ENCODE data around the gene MITF.

MITF gene

DNA sequence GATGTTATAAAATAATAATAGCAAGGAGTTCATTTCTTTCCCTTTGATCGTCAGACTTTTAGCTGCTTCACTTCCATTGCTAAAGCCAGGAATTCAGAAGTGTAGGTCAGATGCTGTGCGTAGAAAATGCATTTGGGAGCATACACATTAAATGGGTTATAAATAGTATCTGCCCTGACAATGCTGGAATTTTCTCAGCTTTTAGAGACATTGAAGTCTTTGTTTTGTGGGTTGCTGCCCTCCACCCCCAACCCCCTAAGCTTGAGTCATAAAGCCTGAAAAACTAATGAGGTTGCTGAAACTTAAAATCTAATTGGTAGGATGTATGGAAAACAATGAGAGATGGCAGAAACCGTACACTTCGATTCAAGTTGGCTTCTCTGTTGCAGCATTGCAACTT, 81.9 kb downstream of the MITF start:
- Mint-ChIP-seq H3K4me3 (no peak overlapping the region), H3K4me1 (no peaks in the 10 kb centered on the region), H3K27ac (no peak overlapping the region), H3K9me3 (no peaks in the 10 kb centered on the region), H3K27me3 (peaks cover 2% of the 10 kb centered on the region), H3K36me3 (no peaks in the 10 kb centered on the region)

GRCh38 chr3:69823743-69824142, 84.5 kb downstream of the MITF start:
- Mint-ChIP-seq H3K4me1 (no peaks in the 10 kb centered on the region), H3K9me3 (no peaks in the 10 kb centered on the region), H3K36me3 (no peaks in the 10 kb centered on the region), H3K27me3 (peaks cover 3% of the 10 kb centered on the region), H3K27ac (no peak overlapping the region), H3K4me3 (no peak overlapping the region)

- Mint-ChIP-seq H3K27ac (no peak overlapping the region), H3K9me3 (no peaks in the 10 kb centered on the region), H3K4me3 (no peak overlapping the region), H3K4me1 (no peaks in the 10 kb centered on the region), H3K27me3 (peaks cover 3% of the 10 kb centered on the region), H3K36me3 (no peaks in the 10 kb centered on the region)
Measured at GRCh38 chr3:69825446-69825845, 86.2 kb downstream of the MITF start.

- H3K4me1 Mint-ChIP-seq: no peaks in the 10 kb centered on the region
- peaks cover 3% of the 10 kb centered on the region for H3K27me3 Mint-ChIP-seq
- H3K36me3 Mint-ChIP-seq: no peaks in the 10 kb centered on the region
- H3K27ac Mint-ChIP-seq: no peak overlapping the region
- no peaks in the 10 kb centered on the region for H3K9me3 Mint-ChIP-seq
- no peak overlapping the region for H3K4me3 Mint-ChIP-seq
Measured at GRCh38 chr3:69827127-69827526, 87.9 kb downstream of the MITF start.

GRCh38 chr3:69828817-69829216, 89.6 kb downstream of the MITF start:
- no peak overlapping the region for H3K4me3 Mint-ChIP-seq

GRCh38 chr3:69830147-69830546, 90.9 kb downstream of the MITF start:
- peaks cover 3% of the 10 kb centered on the region for H3K27me3 Mint-ChIP-seq
- H3K4me1 Mint-ChIP-seq: no peaks in the 10 kb centered on the region
- H3K4me3 Mint-ChIP-seq: no peak overlapping the region
- H3K9me3 Mint-ChIP-seq: peaks cover 5% of the 10 kb centered on the region
- H3K27ac Mint-ChIP-seq: no peak overlapping the region
- H3K36me3 Mint-ChIP-seq: no peaks in the 10 kb centered on the region

More at GRCh38 chr3:69828817-69829216, 89.6 kb downstream of the MITF start:
- H3K4me1 Mint-ChIP-seq: no peaks in the 10 kb centered on the region
- H3K36me3 Mint-ChIP-seq: no peaks in the 10 kb centered on the region
- H3K27ac Mint-ChIP-seq: no peak overlapping the region
- peaks cover 3% of the 10 kb centered on the region for H3K27me3 Mint-ChIP-seq
- H3K9me3 Mint-ChIP-seq: no peaks in the 10 kb centered on the region

DNA sequence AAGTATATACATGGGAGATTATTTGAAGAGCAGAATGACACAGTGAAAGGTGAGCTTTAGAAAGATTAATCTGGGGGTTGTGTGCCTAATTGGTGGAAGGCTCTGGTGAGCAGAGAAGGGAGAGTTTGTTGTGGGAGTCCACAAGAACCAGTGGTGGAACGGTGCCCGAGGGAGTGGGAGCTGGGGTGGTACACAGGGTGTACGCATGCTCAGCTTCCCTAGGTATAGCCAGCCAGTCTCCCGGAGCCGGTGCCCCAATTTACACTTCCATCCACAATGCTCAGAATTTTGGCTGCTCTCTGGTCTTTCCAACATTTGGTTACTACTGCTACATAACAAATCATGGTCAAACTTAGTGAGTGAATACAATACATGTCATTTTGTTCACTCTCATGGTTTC, 92.5 kb downstream of the MITF start:
- Mint-ChIP-seq H3K36me3 (no peaks in the 10 kb centered on the region), H3K4me1 (no peaks in the 10 kb centered on the region), H3K27me3 (no peaks in the 10 kb centered on the region), H3K27ac (no peak overlapping the region), H3K4me3 (no peak overlapping the region), H3K9me3 (peaks cover 5% of the 10 kb centered on the region)

GRCh38 chr3:69833591-69833990, 94.3 kb downstream of the MITF start:
- no peak overlapping the region for H3K27ac Mint-ChIP-seq
- peaks cover 5% of the 10 kb centered on the region for H3K9me3 Mint-ChIP-seq
- no peaks in the 10 kb centered on the region for H3K36me3 Mint-ChIP-seq
- H3K4me3 Mint-ChIP-seq: no peak overlapping the region
- H3K4me1 Mint-ChIP-seq: no peaks in the 10 kb centered on the region
- no peaks in the 10 kb centered on the region for H3K27me3 Mint-ChIP-seq

DNA sequence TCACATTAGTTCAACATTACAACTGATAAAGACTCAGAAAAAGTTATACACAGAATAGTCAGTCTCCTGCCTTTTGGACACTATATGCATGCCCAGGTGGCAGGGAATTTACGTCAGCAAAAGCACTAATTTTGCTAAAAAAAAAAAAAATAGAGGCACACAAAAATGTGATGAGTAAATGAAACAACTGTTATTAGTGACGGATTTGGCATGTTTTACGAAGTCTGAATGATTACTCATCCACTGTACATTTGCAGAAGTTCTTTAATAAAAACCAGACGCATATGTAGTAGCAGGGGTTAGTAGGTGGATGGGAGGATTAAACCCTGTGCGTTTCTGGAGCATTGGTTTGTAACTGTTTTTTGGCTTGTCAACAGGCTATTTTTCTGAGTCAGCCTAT, 99.0 kb downstream of the MITF start:
- Mint-ChIP-seq H3K27me3 (no peaks in the 10 kb centered on the region), H3K27ac (no peak overlapping the region), H3K4me3 (no peak overlapping the region), H3K36me3 (no peaks in the 10 kb centered on the region), H3K9me3 (peaks cover 5% of the 10 kb centered on the region), H3K4me1 (no peaks in the 10 kb centered on the region)

DNA sequence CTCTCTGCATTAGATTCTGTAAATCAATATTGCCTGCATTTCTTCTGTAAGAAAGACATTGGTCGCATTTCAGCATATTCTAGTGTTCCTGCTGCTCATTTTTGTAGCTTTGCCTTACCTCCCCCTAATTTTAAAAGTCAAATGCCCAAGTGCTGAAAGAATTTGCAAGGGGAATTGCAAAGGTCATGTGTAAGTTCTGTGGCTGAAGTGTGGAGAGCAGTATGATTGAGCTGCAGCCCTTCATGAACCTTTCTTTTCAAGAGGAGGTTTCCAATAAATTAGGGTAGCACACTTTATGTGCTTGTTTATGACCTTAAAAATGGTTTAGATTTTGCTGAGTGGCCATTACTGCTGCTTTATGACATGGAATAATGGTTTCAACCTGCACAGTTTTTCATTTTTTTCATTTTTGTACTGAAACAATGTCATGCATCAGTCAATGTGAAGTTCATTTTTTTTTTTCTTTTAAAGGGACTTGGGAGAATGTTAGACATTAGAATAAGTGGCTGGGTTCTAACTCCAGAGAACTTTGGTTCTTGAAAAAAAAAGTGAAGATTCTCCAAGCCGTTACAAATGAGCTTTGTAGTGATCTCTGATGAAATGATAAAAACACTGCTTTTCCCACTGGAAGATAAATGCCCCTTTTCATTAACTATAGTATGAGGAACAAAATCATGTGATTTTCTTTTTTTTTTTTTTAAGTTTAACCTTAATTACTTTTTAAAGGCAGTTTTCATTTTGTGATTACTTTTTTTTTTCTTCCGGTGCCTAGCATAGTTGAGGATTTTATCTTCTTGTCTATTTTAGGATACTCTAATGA, 99.6 kb downstream of the MITF start:
- Mint-ChIP-seq H3K4me1 (no peaks in the 10 kb centered on the region), H3K36me3 (no peaks in the 10 kb centered on the region), H3K4me3 (no peak overlapping the region), H3K27me3 (no peaks in the 10 kb centered on the region), H3K9me3 (peaks cover 5% of the 10 kb centered on the region), H3K27ac (no peak overlapping the region)

GRCh38 chr3:69842351-69842750, 103.1 kb downstream of the MITF start:
- H3K4me3 Mint-ChIP-seq: no peak overlapping the region
- no peaks in the 10 kb centered on the region for H3K27me3 Mint-ChIP-seq
- no peak overlapping the region for H3K27ac Mint-ChIP-seq
- H3K9me3 Mint-ChIP-seq: no peaks in the 10 kb centered on the region
- H3K4me1 Mint-ChIP-seq: no peaks in the 10 kb centered on the region
- H3K36me3 Mint-ChIP-seq: no peaks in the 10 kb centered on the region

DNA sequence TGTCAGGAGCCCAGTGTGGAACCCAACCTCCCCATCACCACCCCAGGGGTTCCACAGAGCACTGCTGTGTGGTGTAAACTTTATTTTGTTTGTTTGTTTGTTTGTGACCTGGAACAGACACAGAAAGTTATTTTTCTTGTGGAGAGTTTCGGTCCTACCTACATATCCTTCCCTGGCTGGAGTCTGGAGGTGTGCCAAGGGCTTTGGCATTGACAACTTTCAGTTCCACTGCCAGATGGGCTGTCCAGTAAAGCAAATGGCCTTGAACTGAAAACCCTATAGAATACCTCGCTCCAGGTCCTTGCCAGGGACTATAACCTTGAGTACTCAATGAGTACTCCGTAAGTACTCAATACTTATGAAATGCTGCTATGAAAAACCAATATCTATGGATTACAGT, 103.5 kb downstream of the MITF start:
- H3K9me3 Mint-ChIP-seq: no peaks in the 10 kb centered on the region
- H3K36me3 Mint-ChIP-seq: no peaks in the 10 kb centered on the region
- no peaks in the 10 kb centered on the region for H3K4me1 Mint-ChIP-seq
- no peak overlapping the region for H3K4me3 Mint-ChIP-seq
- H3K27me3 Mint-ChIP-seq: no peaks in the 10 kb centered on the region
- H3K27ac Mint-ChIP-seq: no peak overlapping the region

GRCh38 chr3:69844706-69845105, 105.4 kb downstream of the MITF start:
- Mint-ChIP-seq H3K27me3 (no peaks in the 10 kb centered on the region), H3K36me3 (no peaks in the 10 kb centered on the region)

DNA sequence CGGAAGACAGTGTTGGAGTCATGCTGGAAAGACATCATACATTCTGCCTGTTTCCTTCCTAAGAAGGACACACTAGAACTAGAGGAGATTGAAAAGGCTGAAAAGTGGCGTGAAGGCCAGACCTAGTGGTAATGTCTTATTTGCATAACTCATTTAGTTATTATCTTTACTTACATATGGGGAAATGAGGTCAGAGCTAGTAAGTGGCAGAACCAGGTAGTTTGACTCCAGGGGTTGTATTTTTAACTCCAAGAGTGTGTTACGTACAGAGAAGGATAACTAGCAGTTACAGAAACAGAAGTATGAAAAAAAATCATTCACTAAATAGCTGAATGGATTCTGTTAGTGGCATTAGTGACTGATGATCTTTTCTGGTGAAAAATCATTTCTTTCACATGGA, 108.0 kb downstream of the MITF start:
- Mint-ChIP-seq H3K4me1 (no peaks in the 10 kb centered on the region), H3K36me3 (no peaks in the 10 kb centered on the region), H3K9me3 (no peaks in the 10 kb centered on the region), H3K27me3 (no peaks in the 10 kb centered on the region), H3K27ac (no peak overlapping the region), H3K4me3 (no peak overlapping the region)

More at GRCh38 chr3:69844706-69845105, 105.4 kb downstream of the MITF start:
- Mint-ChIP-seq H3K9me3 (no peaks in the 10 kb centered on the region), H3K27ac (no peak overlapping the region), H3K4me3 (no peak overlapping the region), H3K4me1 (no peaks in the 10 kb centered on the region)

DNA sequence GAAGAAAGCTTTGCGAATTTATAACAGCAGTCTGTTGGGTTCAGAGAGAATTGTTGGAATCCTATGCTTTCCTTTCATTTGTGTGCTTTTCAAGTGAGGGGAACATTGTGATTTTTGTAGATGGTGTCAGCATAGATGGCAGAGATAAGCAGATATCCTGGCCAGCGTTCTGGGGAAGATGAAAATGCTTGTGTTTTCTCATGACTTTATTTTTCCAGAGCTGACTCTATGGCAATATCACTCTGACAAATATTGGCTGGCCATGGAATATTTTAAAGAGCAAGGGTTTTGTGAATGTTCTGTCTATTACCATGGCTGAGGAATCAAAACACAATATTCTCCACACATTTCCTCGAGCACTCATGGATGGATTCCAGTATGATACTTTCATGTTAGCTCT, 108.8 kb downstream of the MITF start:
- H3K36me3 Mint-ChIP-seq: no peaks in the 10 kb centered on the region
- no peaks in the 10 kb centered on the region for H3K27me3 Mint-ChIP-seq
- no peak overlapping the region for H3K4me3 Mint-ChIP-seq
- H3K9me3 Mint-ChIP-seq: no peaks in the 10 kb centered on the region
- H3K27ac Mint-ChIP-seq: no peak overlapping the region
- H3K4me1 Mint-ChIP-seq: no peaks in the 10 kb centered on the region

GRCh38 chr3:69850849-69851248, 111.6 kb downstream of the MITF start:
- H3K27ac Mint-ChIP-seq: no peak overlapping the region

DNA sequence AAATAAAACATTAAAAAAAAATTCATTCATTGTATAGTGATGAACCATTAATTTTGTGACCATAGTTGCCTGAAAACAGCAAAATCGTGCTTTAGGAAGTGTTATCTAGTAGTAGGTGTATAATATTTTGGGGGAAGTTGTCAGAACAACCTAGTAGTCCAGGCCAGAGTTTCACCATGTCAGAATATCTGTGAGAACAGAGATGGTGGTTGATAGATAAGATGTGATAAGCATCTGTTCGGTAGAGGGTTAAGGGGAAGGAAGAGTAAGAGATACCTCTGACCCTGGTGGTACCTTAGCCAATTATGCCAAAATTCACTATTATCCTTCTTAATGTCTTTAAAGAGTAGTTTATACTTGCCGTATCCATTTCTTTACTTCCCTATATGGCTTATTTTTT, 113.8 kb downstream of the MITF start:
- H3K9me3 Mint-ChIP-seq: no peaks in the 10 kb centered on the region
- H3K4me1 Mint-ChIP-seq: no peaks in the 10 kb centered on the region
- H3K27me3 Mint-ChIP-seq: peaks cover 1% of the 10 kb centered on the region
- H3K27ac Mint-ChIP-seq: no peak overlapping the region
- no peak overlapping the region for H3K4me3 Mint-ChIP-seq
- H3K36me3 Mint-ChIP-seq: no peaks in the 10 kb centered on the region

More at GRCh38 chr3:69850849-69851248, 111.6 kb downstream of the MITF start:
- Mint-ChIP-seq H3K4me1 (no peaks in the 10 kb centered on the region), H3K9me3 (no peaks in the 10 kb centered on the region), H3K36me3 (no peaks in the 10 kb centered on the region), H3K4me3 (no peak overlapping the region), H3K27me3 (no peaks in the 10 kb centered on the region)

Data from activated naive CD4-positive, alpha-beta T cell treated with anti-CD3 and anti-CD28 coated beads, Interleukin-2, amount 50 U/mL, for 24 hours (primary cell).